Measurements from ENCODE around the gene ALPL.

- TF ChIP-seq CTCF (IDR thresholded peaks at IDR 0.05) (no peak), POLR2A (IDR thresholded peaks at IDR 0.05) (no peak)
These were observed 12.3 kb upstream of the ALPL start for GRCh38 chr1:21496886-21497285.

Data from prostate gland (tissue), 2 donors.